Thyroid gland (tissue), 4 donors: ENCODE data around the gene DTNBP1.

Experiments
- POLR2A ChIP-seq, 2 donors: fragments of 450-650 bp; IDR thresholded peaks; one replicate each; pipeline ENCODE4 v1.6.1; 2017; ENCODE audit warnings: antibody characterized with exemption in 2 of 2, mild to moderate bottlenecking in 2 of 2, moderate library complexity in 1 of 2
- TF ChIP-seq, protein P1 (sequence below), 6 experiments: fragments of 200-600 bp in 3 of 6; fragments of 450-650 bp in 3 of 6; sonication (generic) in 3 of 6; IDR thresholded peaks; one replicate each; pipeline ENCODE4 v1.5.1; 2016 to 2019; ENCODE audit warnings: antibody characterized with exemption in 6 of 6, mild to moderate bottlenecking in 2 of 6, inconsistent platforms in 1 of 6, moderate library complexity in 1 of 6

DNA sequence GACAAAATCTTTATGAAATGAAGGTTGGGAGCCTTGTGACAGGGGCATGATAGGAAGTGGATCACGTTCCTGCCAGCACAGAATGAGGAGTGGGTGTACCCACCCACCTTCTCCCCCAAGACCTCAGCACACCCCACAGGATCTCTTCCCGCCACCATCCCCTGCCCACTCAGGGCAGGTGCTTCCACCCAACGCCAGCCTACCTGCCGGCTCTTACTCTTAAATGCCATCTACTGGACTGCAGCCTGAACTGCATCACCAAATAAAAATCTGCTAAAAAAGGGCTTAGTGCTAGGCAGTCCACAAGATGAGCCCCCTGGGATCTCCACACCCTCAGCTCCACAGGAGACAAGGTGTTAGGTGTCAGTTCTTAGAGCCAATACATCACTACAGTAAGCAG, 20.6 kb downstream of the DTNBP1 start:
- TF ChIP-seq, protein P1, sequence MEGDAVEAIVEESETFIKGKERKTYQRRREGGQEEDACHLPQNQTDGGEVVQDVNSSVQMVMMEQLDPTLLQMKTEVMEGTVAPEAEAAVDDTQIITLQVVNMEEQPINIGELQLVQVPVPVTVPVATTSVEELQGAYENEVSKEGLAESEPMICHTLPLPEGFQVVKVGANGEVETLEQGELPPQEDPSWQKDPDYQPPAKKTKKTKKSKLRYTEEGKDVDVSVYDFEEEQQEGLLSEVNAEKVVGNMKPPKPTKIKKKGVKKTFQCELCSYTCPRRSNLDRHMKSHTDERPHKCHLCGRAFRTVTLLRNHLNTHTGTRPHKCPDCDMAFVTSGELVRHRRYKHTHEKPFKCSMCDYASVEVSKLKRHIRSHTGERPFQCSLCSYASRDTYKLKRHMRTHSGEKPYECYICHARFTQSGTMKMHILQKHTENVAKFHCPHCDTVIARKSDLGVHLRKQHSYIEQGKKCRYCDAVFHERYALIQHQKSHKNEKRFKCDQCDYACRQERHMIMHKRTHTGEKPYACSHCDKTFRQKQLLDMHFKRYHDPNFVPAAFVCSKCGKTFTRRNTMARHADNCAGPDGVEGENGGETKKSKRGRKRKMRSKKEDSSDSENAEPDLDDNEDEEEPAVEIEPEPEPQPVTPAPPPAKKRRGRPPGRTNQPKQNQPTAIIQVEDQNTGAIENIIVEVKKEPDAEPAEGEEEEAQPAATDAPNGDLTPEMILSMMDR (IDR thresholded peaks at IDR 0.05) = no peak
- no peak for TF ChIP-seq POLR2A (IDR thresholded peaks at IDR 0.05)
